IPS-15b (cell line): Measurements from ENCODE around the gene NUDT1.

Source experiments
- H3K27me3 ChIP-seq: one replicate; pipeline ENCODE4 v1.6.1; 2013; ENCODE audit warnings: low read length; ENCODE audit not compliant: control insufficient read depth, insufficient read depth
- H3K36me3 ChIP-seq: one replicate; pipeline ENCODE4 v1.6.1; 2013; ENCODE audit warnings: low read length; ENCODE audit not compliant: control insufficient read depth, insufficient read depth
- H3K4me1 ChIP-seq: one replicate; pipeline ENCODE4 v1.6.1; 2013; ENCODE audit warnings: mild to moderate bottlenecking, low read length; ENCODE audit not compliant: control insufficient read depth, insufficient read depth
- H3K4me3 ChIP-seq: one replicate; pipeline ENCODE4 v1.5.1; 2013; ENCODE audit warnings: low read depth, low read length
- H3K9ac ChIP-seq: one replicate; pipeline ENCODE4 v1.6.1; 2013; ENCODE audit warnings: low read depth, mild to moderate bottlenecking, low read length
- H3K9me3 ChIP-seq: one replicate; pipeline ENCODE4 v1.6.1; 2013; ENCODE audit warnings: mild to moderate bottlenecking, low read length; ENCODE audit not compliant: control insufficient read depth, insufficient read depth

NUDT1 gene

DNA sequence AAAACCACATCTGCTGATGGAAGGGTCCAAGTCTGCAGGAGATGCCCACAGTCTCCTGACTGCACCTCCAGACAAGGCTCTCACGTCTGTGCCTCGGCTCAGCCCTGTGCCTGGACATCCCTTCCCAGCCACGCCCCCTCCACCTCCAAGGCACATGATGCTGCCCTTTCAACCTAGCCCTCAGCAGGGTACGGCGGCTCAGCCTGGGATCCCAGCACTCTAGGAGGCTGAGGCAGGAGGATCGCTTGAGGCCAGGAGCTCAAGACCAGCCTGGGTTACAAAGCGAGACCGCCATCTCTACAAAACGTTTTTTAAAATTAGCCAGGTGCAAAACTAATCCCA, 23.6 kb upstream of the NUDT1 start:
- Histone ChIP-seq H3K4me3 (no peak overlapping the region), H3K36me3 (peaks cover 70% of the 10 kb centered on the region), H3K9ac (no peak overlapping the region), H3K27me3 (no peaks in the 10 kb centered on the region), H3K9me3 (no peaks in the 10 kb centered on the region), H3K4me1 (no peaks in the 10 kb centered on the region)

DNA sequence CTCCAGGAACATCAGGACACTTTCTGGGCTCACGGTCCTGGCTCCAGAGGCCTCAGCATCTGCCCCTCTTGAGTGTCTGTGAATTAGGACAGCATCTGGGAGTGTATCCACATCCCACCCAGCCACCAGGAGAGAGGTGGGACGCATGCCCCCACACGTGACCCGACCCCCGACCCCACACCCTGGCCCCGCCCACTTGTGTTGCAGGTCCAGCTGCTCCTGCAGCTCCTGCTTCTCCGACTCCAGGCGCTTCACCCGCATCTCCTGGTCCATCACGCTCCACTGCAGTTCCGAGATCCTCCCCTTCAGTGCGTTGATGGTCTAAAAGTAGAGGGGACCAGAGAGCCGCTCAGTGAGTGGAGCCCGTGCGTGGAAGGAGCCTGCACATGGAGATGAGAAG, 22.9 kb upstream of the NUDT1 start:
- no peaks in the 10 kb centered on the region for H3K4me1 ChIP-seq
- no peak overlapping the region for H3K4me3 ChIP-seq
- H3K36me3 ChIP-seq, result peaks cover 64% of the 10 kb centered on the region
- H3K9me3 ChIP-seq, result no peaks in the 10 kb centered on the region
- H3K27me3 ChIP-seq, result no peaks in the 10 kb centered on the region
- H3K9ac ChIP-seq, result no peak overlapping the region

- Histone ChIP-seq H3K9me3 (no peaks in the 10 kb centered on the region), H3K4me3 (no peak overlapping the region), H3K27me3 (no peaks in the 10 kb centered on the region), H3K9ac (no peak overlapping the region), H3K36me3 (peaks cover 63% of the 10 kb centered on the region), H3K4me1 (no peaks in the 10 kb centered on the region)
Measured at GRCh38 chr7:2219606-2220005, 22.4 kb upstream of the NUDT1 start.

DNA sequence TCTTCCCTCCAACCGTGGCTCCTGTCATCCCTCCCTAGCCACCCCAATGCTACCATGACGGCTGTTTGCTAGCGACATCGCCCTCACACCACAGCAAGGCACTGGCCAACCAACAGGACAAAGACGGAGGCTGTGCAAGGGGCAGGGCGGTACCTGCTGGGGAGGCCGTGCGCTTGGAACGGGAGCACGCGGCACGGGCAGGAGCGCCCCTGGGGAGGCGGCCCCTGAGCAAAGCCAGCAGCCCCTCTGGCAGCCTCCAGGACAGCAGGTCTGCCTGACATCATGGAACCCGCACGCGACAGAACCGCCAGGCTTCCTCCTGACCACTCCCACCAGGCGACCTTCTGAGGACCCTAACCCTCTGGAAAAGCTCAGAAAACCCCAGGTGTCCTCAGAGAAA, 22.0 kb upstream of the NUDT1 start:
- no peaks in the 10 kb centered on the region for H3K4me1 ChIP-seq
- H3K9ac ChIP-seq, result no peak overlapping the region
- H3K4me3 ChIP-seq, result no peak overlapping the region
- H3K36me3 ChIP-seq, result peaks cover 64% of the 10 kb centered on the region
- no peaks in the 10 kb centered on the region for H3K9me3 ChIP-seq
- no peaks in the 10 kb centered on the region for H3K27me3 ChIP-seq

DNA sequence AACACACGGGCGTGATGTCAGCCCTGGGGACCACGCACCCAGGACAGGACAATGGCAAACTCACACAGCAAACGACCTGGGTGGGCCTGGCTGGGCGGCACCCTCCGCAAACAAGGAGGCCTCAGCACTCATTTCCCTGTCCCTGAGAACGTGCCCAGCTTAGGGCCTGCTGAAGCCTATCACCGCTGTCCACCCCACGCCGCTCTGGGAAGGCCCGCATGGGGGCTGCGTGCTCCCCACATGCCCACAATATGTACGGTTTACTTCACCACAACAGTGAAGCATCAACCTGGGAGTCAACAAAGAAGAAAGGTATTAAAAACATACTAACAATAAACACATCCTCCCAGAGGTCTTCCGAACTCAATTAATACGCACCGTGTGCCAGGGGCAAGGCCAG, 21.5 kb upstream of the NUDT1 start:
- Histone ChIP-seq H3K27me3 (no peaks in the 10 kb centered on the region), H3K36me3 (peaks cover 67% of the 10 kb centered on the region), H3K4me1 (no peaks in the 10 kb centered on the region), H3K9me3 (no peaks in the 10 kb centered on the region), H3K4me3 (no peak overlapping the region), H3K9ac (no peak overlapping the region)

DNA sequence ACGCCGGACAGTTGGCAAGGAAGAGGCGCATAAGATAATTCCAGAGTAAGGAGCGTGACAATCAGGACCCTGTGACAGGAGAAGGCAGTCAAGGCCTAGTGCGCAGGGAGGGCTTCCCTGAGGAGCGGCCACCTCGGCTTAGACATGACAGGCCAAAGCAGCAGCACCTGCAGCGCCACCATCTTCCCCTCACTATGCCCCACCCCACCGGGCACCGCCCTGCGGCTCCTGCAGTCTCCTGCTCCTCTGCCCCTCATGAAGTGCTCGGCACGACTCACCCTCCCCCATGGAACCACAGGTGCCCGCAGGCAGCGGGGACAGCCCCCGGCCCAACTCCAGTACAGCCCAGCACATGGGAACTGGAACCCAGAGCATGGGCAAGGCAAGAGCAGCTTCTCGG, 21.1 kb upstream of the NUDT1 start:
- Histone ChIP-seq H3K9ac (no peak overlapping the region), H3K36me3 (peaks cover 67% of the 10 kb centered on the region), H3K27me3 (no peaks in the 10 kb centered on the region), H3K9me3 (no peaks in the 10 kb centered on the region), H3K4me1 (no peaks in the 10 kb centered on the region), H3K4me3 (no peak overlapping the region)

GRCh38 chr7:2222516-2222915, 19.5 kb upstream of the NUDT1 start:
- Histone ChIP-seq H3K4me3 (no peak overlapping the region), H3K9me3 (no peaks in the 10 kb centered on the region), H3K27me3 (no peaks in the 10 kb centered on the region), H3K36me3 (peaks cover 62% of the 10 kb centered on the region), H3K9ac (no peak overlapping the region), H3K4me1 (no peaks in the 10 kb centered on the region)

DNA sequence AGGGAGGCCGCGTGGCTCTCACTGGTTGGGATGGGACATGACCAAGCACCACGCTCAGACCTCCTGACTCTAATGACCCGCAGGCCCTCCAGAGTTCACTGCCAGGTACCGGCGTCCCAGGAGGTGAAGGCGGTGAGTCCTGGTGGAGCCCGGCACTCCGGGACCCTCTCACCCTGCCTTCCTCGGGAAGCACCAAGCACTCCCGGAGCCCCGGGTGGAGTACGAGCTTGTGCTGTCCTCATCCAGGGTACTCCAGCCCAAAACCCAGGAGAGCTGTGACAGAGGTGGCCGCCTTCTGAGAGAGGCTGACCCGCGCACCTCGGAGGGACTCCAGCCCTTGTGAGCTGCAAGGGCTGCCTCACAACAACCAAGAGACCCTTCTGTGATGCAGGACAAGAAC, 18.7 kb upstream of the NUDT1 start:
- H3K36me3 ChIP-seq, result peaks cover 62% of the 10 kb centered on the region
- no peak overlapping the region for H3K9ac ChIP-seq
- no peaks in the 10 kb centered on the region for H3K4me1 ChIP-seq
- H3K4me3 ChIP-seq, result no peak overlapping the region
- H3K27me3 ChIP-seq, result no peaks in the 10 kb centered on the region
- H3K9me3 ChIP-seq, result no peaks in the 10 kb centered on the region

- Histone ChIP-seq H3K36me3 (peaks cover 64% of the 10 kb centered on the region), H3K9me3 (no peaks in the 10 kb centered on the region), H3K4me1 (no peaks in the 10 kb centered on the region), H3K9ac (peak overlapping the region; percentile 12), H3K4me3 (no peak overlapping the region), H3K27me3 (no peaks in the 10 kb centered on the region)
Measured at GRCh38 chr7:2224491-2224928, 17.5 kb upstream of the NUDT1 start.

DNA sequence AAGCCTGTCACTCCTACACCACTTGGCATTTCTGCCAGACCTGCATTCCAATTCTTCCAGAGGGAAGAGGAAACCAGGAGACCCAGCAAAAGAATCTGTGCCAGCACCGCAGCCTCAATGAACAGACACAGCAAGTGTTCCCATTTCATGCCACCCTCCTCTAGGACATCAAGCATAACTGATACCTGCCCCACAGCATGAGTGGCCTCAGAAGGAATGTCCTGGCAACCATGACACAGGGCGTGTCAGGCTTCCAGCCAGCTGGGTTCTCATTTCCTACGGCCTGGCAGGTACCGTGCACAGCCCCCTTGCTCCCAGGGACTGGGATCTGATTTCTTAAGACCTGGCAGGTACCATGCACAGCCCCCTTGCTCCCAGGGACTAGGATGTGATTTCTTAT, 17.1 kb upstream of the NUDT1 start:
- no peaks in the 10 kb centered on the region for H3K27me3 ChIP-seq
- H3K4me3 ChIP-seq, result no peak overlapping the region
- no peaks in the 10 kb centered on the region for H3K9me3 ChIP-seq
- H3K36me3 ChIP-seq, result peaks cover 66% of the 10 kb centered on the region
- H3K9ac ChIP-seq, result peak overlapping the region; percentile 12
- H3K4me1 ChIP-seq, result no peaks in the 10 kb centered on the region

DNA sequence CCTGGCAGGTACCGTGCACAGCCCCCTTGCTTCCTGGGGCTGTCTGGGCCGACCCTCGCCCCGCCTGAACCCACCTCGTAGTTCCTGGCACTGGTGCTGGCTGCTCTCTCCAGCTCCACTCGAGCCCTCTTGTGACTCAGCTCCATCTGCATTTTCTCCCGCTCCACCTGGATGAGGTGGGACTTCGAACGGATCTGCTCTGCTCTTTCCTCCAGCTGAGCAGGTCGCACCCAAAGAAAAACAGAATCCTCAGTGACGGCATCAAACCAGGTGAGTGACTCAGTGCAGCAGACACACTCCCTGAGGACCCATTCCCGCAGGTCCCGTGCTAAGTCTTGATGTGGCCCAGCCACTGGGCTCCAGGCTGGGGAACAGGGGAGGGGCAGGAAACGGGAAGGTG, 16.7 kb upstream of the NUDT1 start:
- peaks cover 63% of the 10 kb centered on the region for H3K36me3 ChIP-seq
- H3K4me3 ChIP-seq, result no peak overlapping the region
- H3K9ac ChIP-seq, result no peak overlapping the region

DNA sequence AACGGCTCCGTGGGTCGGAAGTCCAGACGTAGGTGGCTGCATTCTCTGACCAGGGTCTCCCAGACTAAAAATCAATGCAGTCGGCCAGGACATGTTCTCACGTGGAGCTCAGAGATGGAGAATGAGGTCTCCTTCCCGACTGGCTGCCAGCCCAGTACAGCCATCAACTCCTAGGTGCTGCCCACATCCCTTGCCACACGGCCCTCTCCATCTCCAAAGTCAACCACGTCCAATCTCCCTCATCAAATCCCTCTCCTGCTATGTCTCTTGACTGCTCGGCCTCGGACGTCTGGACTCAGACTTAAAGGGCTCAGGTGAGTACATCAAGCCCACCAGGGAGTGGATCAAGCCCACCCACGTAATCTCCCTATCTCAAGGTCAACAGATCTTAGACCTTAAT, 16.2 kb upstream of the NUDT1 start:
- Histone ChIP-seq H3K4me3 (no peak overlapping the region), H3K9me3 (no peaks in the 10 kb centered on the region), H3K4me1 (no peaks in the 10 kb centered on the region), H3K9ac (no peak overlapping the region), H3K27me3 (no peaks in the 10 kb centered on the region), H3K36me3 (peaks cover 58% of the 10 kb centered on the region)

More for the DNA sequence above, 16.7 kb upstream of the NUDT1 start:
- Histone ChIP-seq H3K9me3 (no peaks in the 10 kb centered on the region), H3K27me3 (no peaks in the 10 kb centered on the region), H3K4me1 (no peaks in the 10 kb centered on the region)

DNA sequence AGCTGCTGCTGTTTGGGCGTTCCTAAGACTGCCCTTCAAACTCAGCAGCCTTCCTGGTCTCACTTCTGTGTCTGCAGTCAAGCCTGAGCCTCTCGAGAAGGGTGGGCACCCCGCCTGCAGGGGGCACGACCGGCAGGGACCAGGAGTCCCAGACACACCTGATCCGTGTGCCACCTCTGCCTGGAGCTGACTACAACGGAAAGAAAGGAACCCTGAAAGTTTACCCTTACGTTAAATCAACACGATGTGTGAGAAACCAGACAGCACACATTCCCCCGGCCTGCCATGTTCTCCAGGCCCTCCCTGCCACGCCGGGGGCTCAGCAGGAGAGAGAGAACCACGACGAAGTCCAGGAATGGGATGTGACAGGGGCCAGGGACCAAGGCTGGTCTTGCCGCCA, 14.3 kb upstream of the NUDT1 start:
- H3K36me3 ChIP-seq, result peaks cover 47% of the 10 kb centered on the region
- H3K9me3 ChIP-seq, result no peaks in the 10 kb centered on the region
- no peak overlapping the region for H3K4me3 ChIP-seq
- peaks cover 4% of the 10 kb centered on the region for H3K4me1 ChIP-seq
- H3K9ac ChIP-seq, result no peak overlapping the region
- no peaks in the 10 kb centered on the region for H3K27me3 ChIP-seq
